Measurements from ENCODE around the gene CPED1.

The CPED1 gene

GRCh38 chr7:121266307-121266894 is 277.9 kb downstream of the CPED1 start:
- no peak for DNase-seq (ENCODE audit: low read depth, low spot score)
- H3K4me3 ChIP-seq (ENCODE audit: low read depth, low read length), result no peak overlapping the region
- CTCF ChIA-PET, result no interaction called here
- TF ChIP-seq CTCF (IDR thresholded peaks at IDR 0.05; ENCODE audit: insufficient read depth, low read length, missing control alignments), result no peak
- POLR2A ChIA-PET, result no interaction called here

- ChIA-PET CTCF (no interaction called here), POLR2A (no interaction called here)
- no peak for TF ChIP-seq CTCF (IDR thresholded peaks at IDR 0.05; ENCODE audit: insufficient read depth, low read length, missing control alignments)
- no peak overlapping the region for H3K4me3 ChIP-seq (ENCODE audit: low read depth, low read length)
- DNase-seq (ENCODE audit: low read depth, low spot score), result no peak
These were observed 279.1 kb downstream of the CPED1 start for GRCh38 chr7:121267612-121268011.

- ChIA-PET CTCF (no interaction called here), POLR2A (no interaction called here)
- no peak overlapping the region for H3K4me3 ChIP-seq (ENCODE audit: low read depth, low read length)
- no peak for TF ChIP-seq CTCF (IDR thresholded peaks at IDR 0.05; ENCODE audit: insufficient read depth, low read length, missing control alignments)
- no peak for DNase-seq (ENCODE audit: low read depth, low spot score)
These were observed 281.3 kb downstream of the CPED1 start for GRCh38 chr7:121269798-121270197.

GRCh38 chr7:121271098-121271497 is 282.6 kb downstream of the CPED1 start:
- POLR2A ChIA-PET, result no interaction called here
- DNase-seq (ENCODE audit: low read depth, low spot score), result no peak
- H3K4me3 ChIP-seq (ENCODE audit: low read depth, low read length), result no peak overlapping the region
- TF ChIP-seq CTCF (IDR thresholded peaks at IDR 0.05; ENCODE audit: insufficient read depth, low read length, missing control alignments), result no peak
- CTCF ChIA-PET, result no interaction called here

- ChIA-PET POLR2A (no interaction called here), CTCF (no interaction called here)
- DNase-seq (ENCODE audit: low read depth, low spot score), result no peak
- TF ChIP-seq CTCF (IDR thresholded peaks at IDR 0.05; ENCODE audit: insufficient read depth, low read length, missing control alignments), result no peak
- no peak overlapping the region for H3K4me3 ChIP-seq (ENCODE audit: low read depth, low read length)
These were observed 283.4 kb downstream of the CPED1 start for GRCh38 chr7:121271916-121272315.

- ChIA-PET POLR2A (no interaction called here), CTCF (no interaction called here)
- no peak for TF ChIP-seq CTCF (IDR thresholded peaks at IDR 0.05; ENCODE audit: insufficient read depth, low read length, missing control alignments)
- DNase-seq (ENCODE audit: low read depth, low spot score), result no peak
- no peak overlapping the region for H3K4me3 ChIP-seq (ENCODE audit: low read depth, low read length)
These were observed 284.2 kb downstream of the CPED1 start for GRCh38 chr7:121272676-121273075.

All from AG04449 (cell line).